Omental fat pad (tissue), 4 donors: Measurements from ENCODE around the gene NTM. TPM values are rescaled to one million over a fixed set of nuclear protein-coding genes. Genes with fewer than 3 reads are reported as not detected.

Experiments used
- ATAC-seq: fragments of 150-250 bp; one replicate; pipeline ENCODE4 v1.9.1; 2016; ENCODE audit warnings: mild to moderate bottlenecking, moderate library complexity; ENCODE audit not compliant: low FRiP score
- DNase-seq: peaks from one replicate; pipeline ENCODE4 v3.0.0-alpha.2; 2019; ENCODE audit warnings: low spot score
- total RNA-seq, 4 donors: library from RNA; depleted of rRNA; stranded (reverse); fragments of >200 nt; gene quantifications; one replicate each; pipeline ENCODE4 v1.1.0, GENCODE V29; 2016
- TF ChIP-seq, protein P1 (sequence below), 3 donors: fragments of 450-650 bp; IDR thresholded peaks; one replicate each; pipeline ENCODE4 v1.5.1; 2016 to 2017; ENCODE audit warnings: antibody characterized with exemption in 3 of 3, mild to moderate bottlenecking in 3 of 3, moderate library complexity in 2 of 3

NTM gene
- total RNA-seq, 4 donors from 2014 or later: 0.56 to 5.5 (median 2.4) TPM

DNA sequence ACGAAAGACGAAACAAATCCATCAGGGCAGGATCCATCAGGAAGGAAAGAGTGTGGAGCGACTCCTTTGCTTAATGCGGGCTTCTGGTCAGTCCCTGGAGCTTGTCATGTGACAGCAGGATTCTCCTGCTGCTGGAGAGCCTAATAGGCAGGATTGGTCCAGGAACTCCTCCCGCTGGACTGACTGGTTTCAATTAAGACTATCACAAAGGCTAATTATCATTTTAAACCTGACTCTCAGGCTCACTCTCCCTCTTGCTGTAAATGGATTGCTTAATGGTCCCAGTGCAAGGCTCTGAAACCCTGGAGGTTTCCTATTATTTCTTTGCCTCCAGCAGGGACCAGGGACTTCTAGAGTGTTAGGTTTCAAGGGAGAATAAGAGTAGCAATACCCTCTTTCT lies 493.8 kb downstream of the NTM start:
- TF ChIP-seq, protein P1, sequence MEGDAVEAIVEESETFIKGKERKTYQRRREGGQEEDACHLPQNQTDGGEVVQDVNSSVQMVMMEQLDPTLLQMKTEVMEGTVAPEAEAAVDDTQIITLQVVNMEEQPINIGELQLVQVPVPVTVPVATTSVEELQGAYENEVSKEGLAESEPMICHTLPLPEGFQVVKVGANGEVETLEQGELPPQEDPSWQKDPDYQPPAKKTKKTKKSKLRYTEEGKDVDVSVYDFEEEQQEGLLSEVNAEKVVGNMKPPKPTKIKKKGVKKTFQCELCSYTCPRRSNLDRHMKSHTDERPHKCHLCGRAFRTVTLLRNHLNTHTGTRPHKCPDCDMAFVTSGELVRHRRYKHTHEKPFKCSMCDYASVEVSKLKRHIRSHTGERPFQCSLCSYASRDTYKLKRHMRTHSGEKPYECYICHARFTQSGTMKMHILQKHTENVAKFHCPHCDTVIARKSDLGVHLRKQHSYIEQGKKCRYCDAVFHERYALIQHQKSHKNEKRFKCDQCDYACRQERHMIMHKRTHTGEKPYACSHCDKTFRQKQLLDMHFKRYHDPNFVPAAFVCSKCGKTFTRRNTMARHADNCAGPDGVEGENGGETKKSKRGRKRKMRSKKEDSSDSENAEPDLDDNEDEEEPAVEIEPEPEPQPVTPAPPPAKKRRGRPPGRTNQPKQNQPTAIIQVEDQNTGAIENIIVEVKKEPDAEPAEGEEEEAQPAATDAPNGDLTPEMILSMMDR (IDR thresholded peaks at IDR 0.05): no peak
- ATAC-seq: no peak

DNA sequence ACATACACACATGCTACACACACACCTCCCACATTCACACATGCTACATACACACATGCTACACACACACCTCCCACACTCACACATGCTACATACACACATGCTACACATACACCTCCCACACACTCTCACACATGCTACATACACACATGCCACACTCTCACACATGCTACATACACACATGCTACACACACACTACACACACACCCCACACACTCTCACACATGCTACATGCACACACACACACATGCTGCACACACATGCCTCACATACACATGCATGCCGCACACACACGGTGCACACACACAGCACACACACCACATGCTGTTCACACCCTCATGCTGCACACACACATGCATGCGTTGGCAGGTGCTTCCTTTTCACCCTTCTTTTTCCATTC lies 495.4 kb downstream of the NTM start:
- ATAC-seq (no peak), DNase-seq (no peak)
- TF ChIP-seq, protein P1 (IDR thresholded peaks at IDR 0.05): no peak

More for the DNA sequence above, 493.8 kb downstream of the NTM start:
- no peak for DNase-seq

DNA sequence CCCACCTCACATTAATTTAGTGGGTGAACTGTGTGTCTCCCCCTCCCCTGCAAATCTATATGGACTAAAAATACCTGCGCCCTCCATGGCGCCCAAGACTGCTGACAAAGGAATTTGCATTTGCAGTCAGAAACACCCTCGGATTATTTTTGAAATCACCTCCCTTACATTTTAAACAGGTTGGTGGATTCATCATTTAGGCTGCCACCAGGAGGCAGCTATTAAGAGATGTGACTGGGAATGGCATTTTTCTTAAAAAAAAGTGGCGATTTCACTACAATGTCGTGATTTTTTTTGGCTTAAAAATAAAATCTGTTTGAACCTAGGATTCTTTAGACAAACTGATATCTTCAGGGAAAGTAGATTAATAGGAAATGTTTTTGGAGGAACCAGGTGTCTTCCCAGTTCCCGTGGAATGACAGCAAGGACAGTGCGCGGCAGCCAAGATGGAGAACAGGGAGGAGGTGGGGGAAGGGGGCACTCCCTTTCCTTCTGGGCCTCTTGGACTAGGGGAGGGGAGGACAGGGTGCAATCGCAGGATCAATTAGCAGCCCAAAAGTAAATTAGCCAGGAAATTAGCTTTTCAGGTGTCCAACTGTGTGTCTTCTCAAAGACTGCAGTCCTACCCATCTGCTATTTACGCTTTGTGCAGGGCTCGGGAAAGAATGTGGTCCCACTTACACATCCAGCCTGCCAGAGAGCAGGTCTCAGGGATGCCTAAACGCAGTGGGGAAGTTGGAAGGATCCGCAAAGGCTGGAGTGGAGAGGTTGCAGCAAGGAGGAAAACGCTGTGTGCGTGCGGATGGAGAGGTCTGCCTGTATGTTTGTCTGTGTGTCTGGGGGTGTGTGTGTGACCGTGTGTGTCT lies 496.4 kb downstream of the NTM start:
- DNase-seq (no peak), ATAC-seq (no peak)
- TF ChIP-seq, protein P1 (IDR thresholded peaks at IDR 0.05): no peak

DNA sequence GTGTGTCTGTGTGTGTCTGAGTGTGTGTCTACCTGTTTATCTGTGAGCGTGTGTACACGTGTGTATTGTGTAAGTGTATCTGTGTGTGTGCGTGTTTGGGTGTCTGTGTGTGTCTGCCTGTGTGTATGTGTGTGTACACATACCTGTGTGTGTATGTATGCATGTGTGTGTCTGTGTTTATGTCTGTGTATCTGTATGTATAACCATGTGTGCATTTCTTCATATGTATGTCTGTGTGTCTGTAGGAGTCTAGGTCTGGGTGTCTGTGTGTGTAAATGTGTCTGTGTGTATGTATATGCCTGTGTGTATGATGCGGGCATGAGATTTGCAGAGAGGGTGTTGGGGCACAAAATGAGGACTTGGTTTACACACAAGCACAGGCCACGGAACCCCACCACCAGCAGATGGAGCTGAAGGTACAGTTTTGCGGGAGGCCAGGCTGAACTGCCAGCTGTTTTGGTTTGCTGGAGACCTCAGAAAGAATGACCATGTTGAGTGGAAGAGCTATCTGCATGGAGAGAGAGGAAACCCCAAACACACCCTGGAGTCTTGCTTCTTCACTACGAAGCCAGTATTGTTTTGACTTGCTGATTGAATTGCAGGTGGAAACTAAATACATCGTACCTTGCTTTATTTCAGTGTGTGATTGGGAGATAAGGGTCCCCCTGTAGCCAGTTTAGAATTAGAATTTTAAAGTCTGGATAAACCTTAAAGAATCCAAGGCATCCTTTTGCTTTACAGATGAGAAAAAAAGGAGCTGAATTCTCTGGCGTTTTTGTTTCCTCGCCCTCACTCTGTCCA lies 497.2 kb downstream of the NTM start:
- peak; percentile 41 for ATAC-seq
- TF ChIP-seq, protein P1 (IDR thresholded peaks at IDR 0.05): peak in 1 of 3 donors; percentile 16
- peak; percentile 53 for DNase-seq

DNA sequence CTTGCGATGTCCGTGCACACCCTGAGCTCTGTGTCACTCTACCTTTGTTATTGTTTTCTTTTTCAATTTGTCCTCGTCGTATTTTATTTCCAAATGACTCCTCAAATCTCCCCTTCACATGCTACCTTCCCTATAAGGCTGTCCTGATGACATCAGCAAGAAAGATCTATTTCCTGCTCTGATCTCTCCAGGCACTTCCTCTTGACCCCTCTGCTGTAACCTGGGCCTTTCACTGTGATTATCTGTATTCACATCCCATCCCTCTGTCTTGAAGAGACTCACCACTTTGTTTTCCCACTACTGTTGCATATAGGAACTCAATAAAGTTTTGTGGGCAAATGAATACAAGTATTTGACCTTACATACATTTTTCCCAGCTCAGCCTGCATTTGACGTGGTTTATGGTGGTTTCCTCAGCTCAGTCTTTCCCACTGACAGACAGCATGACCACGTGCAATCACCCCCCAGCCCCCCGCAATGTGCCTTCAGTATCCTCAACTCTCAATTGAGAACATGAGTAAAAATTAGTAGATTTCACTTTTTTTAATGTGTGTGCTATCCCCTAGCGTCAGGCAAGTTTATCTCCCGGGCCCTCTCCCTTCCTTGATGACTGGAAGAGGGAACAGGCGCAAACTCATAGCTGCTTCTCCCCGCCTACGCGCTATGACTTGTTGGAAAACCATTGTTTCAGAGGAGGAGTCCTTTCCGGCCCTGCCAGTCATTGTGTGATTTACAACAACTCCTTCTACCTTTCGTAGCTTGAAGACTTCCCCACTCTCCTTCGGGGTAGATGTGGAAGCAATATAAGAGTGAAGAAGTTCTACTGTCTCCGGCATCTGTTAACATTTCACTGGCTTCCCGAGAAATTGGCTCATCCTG lies 498.5 kb downstream of the NTM start:
- TF ChIP-seq, protein P1 (IDR thresholded peaks at IDR 0.05): no peak
- ATAC-seq: no peak
- DNase-seq: no peak

DNA sequence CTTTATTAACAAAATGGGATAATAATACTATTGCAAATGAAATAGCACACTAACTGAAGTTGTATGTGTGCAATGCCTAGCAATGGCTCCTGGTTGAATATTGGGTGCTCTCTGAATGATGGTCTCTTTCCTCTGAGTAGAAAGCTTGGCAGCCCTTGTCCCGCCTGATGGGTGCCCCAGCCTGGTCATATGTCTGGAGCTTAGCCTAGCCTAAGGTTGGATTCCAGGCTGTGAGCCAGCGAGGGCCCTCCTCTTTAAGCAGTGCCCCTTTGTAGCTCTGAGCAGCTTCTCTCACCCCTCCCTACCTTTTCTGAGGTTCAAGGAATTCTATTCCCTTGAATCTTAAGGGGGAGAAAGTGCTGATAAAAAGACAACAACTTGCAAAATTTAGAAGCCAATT lies 499.9 kb downstream of the NTM start:
- ATAC-seq (no peak), DNase-seq (no peak)
- TF ChIP-seq, protein P1 (IDR thresholded peaks at IDR 0.05): no peak
